T-cell (primary cell): ENCODE measurements around the gene CEP55. TPM values are rescaled to one million over a fixed set of nuclear protein-coding genes. Genes with fewer than 3 reads are reported as not detected.
"Not testable (repeated sequence)": the region's sequence is repeated elsewhere in the genome, so short reads cannot be mapped to it uniquely, and the experiment has no call there.

Experiments used
- ATAC-seq, 4 experiments: fragments of 200-7000 bp in 3 of 4; fragments of 150-1000 bp in 1 of 4; cut with Tn5 transposase; replicated peaks in 1 of 4; 1 replicate in 3 of 4; 2 replicates in 1 of 4; pipeline ENCODE4 v1.10.0; 2021; ENCODE audit warnings: moderate library complexity in 3 of 4, mild to moderate bottlenecking in 2 of 4, moderate number of reproducible peaks in 1 of 4
- CTCF ChIA-PET, 2 donors: fragments of 300-600 bp; sonication (Branson Sonifier 250); formaldehyde crosslinking; loops; one replicate each; lab custom pipeline; 2022; ENCODE audit warnings: antibody characterized with exemption in 2 of 2; lab: Charles Lee
- POLR2A ChIA-PET, 2 donors: fragments of 300-600 bp; sonication (Branson Sonifier 250); formaldehyde crosslinking; loops; one replicate each; lab custom pipeline; 2022; ENCODE audit warnings: antibody characterized with exemption in 2 of 2; lab: Charles Lee
- DNase-seq, 35 experiments: peaks; one replicate each; pipeline versions ENCODE4 v3.0.0 to v3.0.0-alpha.2; 2013 to 2023
- H3K27ac ChIP-seq: one replicate; pipeline ENCODE4 v1.5.1; 2013; ENCODE audit warnings: low read length
- H3K27me3 ChIP-seq, 2 experiments: replicated peaks in 1 of 2; 1 replicate in 1 of 2; 2 replicates in 1 of 2; pipeline versions ENCODE4 v1.6.1 to v1.7.0; 2013; ENCODE audit warnings: low read length in 1 of 2, mixed read lengths in 1 of 2; ENCODE audit not compliant: control insufficient read depth in 2 of 2, insufficient read depth in 2 of 2; ENCODE audit errors: extremely low read depth in 1 of 2
- H3K36me3 ChIP-seq, 2 donors: 1 replicate in 1 of 2; 2 replicates in 1 of 2; pipeline versions ENCODE4 v1.6.1 to v1.7.0; 2013; ENCODE audit warnings: low read length in 1 of 2; ENCODE audit not compliant: control insufficient read depth in 2 of 2, insufficient read depth in 1 of 2; ENCODE audit errors: extremely low read depth in 1 of 2
- H3K4me1 ChIP-seq, 2 experiments: 1 replicate in 1 of 2; 2 replicates in 1 of 2; pipeline versions ENCODE4 v1.6.1 to v1.7.0; 2013; ENCODE audit warnings: low read length in 2 of 2, mixed read lengths in 1 of 2; ENCODE audit not compliant: insufficient read depth in 2 of 2, control insufficient read depth in 1 of 2; ENCODE audit errors: extremely low read depth in 1 of 2
- H3K4me3 ChIP-seq, 2 donors: 1 replicate in 1 of 2; 2 replicates in 1 of 2; pipeline versions ENCODE4 v1.5.1 to v1.7.0; 2013; ENCODE audit warnings: mild to moderate bottlenecking in 2 of 2, low read length in 1 of 2, moderate library complexity in 1 of 2; ENCODE audit not compliant: control insufficient read depth in 1 of 2; ENCODE audit errors: extremely low read depth in 1 of 2
- H3K9me3 ChIP-seq: 2 replicates; pipeline ENCODE4 v1.7.0; 2013
- H3K27ac Mint-ChIP-seq, 2 donors: one replicate each; pipeline ENCODE4 v1.8.0; 2020 to 2021; ENCODE audit warnings: mild to moderate bottlenecking in 2 of 2, mixed read lengths in 2 of 2
- H3K27me3 Mint-ChIP-seq, 2 donors: one replicate each; pipeline ENCODE4 v1.8.0; 2021 to 2022; ENCODE audit warnings: mixed read lengths in 2 of 2
- H3K36me3 Mint-ChIP-seq: one replicate; pipeline ENCODE4 v1.8.0; 2021; ENCODE audit warnings: mixed read lengths
- H3K4me1 Mint-ChIP-seq, 3 donors: one replicate each; pipeline ENCODE4 v1.8.0; 2020 to 2022; ENCODE audit warnings: mixed read lengths in 3 of 3, mild to moderate bottlenecking in 1 of 3
- H3K4me3 Mint-ChIP-seq, 3 donors: one replicate each; pipeline ENCODE4 v1.8.0; 2020 to 2022; ENCODE audit warnings: mild to moderate bottlenecking in 3 of 3, mixed read lengths in 3 of 3, moderate library complexity in 3 of 3
- H3K9me3 Mint-ChIP-seq, 3 donors: one replicate each; pipeline ENCODE4 v1.8.0; 2020 to 2022; ENCODE audit warnings: mixed read lengths in 3 of 3
- WGBS: methylation state at CpG from one replicate; pipeline ENCODE4 v1.1.5; 2013; ENCODE audit warnings: missing lambda C conversion rate; ENCODE audit not compliant: insufficient coverage; 5-methylcytosine and 5-hydroxymethylcytosine counted together
- total RNA-seq, 35 experiments: library from RNA in 6 of 35; stranded (reverse) in 6 of 35; fragments of 120-200 nt in 1 of 35; gene quantifications; one replicate each; pipeline versions ENCODE4 v1.2.1 to v1.2.4 and lab custom pipeline; 2013 to 2026

The CEP55 gene
- total RNA-seq, 5 donors from 2014 or later (not counting 1 experiment from before 2014, with no cell fraction given): 0.35 to 0.95 (median 0.49) TPM

DNA sequence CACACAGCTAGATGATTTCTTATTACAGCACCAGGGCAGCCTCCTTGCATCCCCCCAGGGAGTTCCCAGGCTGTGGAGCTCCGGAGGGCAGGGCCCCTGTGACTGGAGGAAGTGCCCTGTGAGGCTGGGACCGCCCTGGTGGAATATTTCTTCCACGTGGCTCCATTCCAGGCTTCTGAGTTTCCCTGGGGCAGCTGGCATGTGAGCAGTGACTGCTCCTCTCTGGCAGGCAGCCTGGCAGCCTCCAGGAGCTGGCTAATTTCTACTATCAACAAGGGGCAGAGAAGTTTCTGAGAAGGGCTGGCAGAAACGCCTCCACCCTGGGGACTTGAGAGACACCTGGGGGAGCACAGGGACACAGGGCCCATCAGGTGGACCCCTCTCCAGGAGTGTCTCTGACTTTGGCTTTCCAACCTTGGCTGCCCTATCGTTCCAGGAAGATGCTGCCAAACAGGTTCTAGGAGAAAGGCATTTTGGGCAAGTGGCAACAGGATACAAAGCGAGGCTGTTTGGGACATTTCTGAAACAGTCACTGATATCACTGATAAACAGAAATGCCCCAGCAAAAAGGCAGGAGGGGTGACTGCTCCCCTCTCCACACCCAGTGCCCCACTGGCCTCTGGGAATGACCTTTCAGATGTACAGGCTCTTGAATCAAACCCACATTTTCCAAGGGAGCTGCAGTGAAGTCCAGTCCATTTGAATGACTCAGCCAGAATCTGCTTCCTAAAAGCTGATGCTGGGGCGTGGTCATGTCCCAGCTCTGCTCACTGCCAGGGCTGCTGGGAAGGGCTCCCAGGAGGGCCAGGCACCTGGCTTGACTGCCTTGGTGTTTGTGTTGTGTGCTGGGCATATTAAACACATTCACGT lies 30.4 kb upstream of the CEP55 start:
- no peaks in the 10 kb centered on the region for H3K27me3 Mint-ChIP-seq
- Histone ChIP-seq H3K4me3 (no peak overlapping the region), H3K36me3 (no peaks in the 10 kb centered on the region), H3K9me3 (no peaks in the 10 kb centered on the region), H3K27ac (no peak overlapping the region), H3K4me1 (peaks cover 0 to 8% of the 10 kb centered on the region in 2 experiments), H3K27me3 (no peaks in the 10 kb centered on the region)
- CTCF ChIA-PET: interaction anchor here in 1 of 2 donors (0.5 kb wide), 1 partner anchor 14 kb away, joined by 3 read pairs; no protein-coding TSS in a partner anchor
- H3K4me1 Mint-ChIP-seq: peaks cover 5 to 16% (median 6%) of the 10 kb centered on the region in 3 donors
- H3K4me3 Mint-ChIP-seq: no peak overlapping the region
- DNase-seq (no peak), ATAC-seq (no peak)
- POLR2A ChIA-PET: interaction anchor here in 1 of 2 donors (0.6 kb wide), 1 partner anchor 1584 kb away, joined by 3 read pairs; no protein-coding TSS in a partner anchor
- H3K27ac Mint-ChIP-seq: no peak overlapping the region
- H3K36me3 Mint-ChIP-seq: no peaks in the 10 kb centered on the region
- no peaks in the 10 kb centered on the region for H3K9me3 Mint-ChIP-seq
- 60% methylated on average over 5 of the region's 8 CpGs for WGBS

DNA sequence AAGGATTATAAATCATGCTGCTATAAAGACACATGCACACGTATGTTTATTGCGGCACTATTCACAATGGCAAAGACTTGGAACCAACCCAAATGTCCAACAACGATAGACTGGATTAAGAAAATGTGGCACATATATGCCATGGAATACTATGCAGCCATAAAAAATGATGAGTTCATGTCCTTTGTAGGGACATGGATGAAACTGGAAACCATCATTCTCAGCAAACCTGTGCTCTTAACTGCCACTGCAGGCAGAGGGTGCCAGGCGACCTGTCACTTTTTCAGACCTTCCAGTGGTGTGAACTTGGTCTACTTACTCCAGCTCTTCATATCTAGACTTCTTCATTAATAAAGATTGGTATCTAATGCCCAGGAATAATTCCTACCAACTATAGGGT lies 28.8 kb upstream of the CEP55 start:
- H3K27me3 Mint-ChIP-seq, H3K36me3 Mint-ChIP-seq, H3K27ac ChIP-seq, H3K4me3 Mint-ChIP-seq, H3K27ac Mint-ChIP-seq, ATAC-seq, H3K9me3 ChIP-seq, H3K27me3 ChIP-seq, H3K4me1 Mint-ChIP-seq, CTCF ChIA-PET, DNase-seq, H3K36me3 ChIP-seq, H3K4me1 ChIP-seq, H3K9me3 Mint-ChIP-seq, POLR2A ChIA-PET, H3K4me3 ChIP-seq: not testable (repeated sequence)
- no CpG with 5 or more reads among the region's 4 CpGs for WGBS

DNA sequence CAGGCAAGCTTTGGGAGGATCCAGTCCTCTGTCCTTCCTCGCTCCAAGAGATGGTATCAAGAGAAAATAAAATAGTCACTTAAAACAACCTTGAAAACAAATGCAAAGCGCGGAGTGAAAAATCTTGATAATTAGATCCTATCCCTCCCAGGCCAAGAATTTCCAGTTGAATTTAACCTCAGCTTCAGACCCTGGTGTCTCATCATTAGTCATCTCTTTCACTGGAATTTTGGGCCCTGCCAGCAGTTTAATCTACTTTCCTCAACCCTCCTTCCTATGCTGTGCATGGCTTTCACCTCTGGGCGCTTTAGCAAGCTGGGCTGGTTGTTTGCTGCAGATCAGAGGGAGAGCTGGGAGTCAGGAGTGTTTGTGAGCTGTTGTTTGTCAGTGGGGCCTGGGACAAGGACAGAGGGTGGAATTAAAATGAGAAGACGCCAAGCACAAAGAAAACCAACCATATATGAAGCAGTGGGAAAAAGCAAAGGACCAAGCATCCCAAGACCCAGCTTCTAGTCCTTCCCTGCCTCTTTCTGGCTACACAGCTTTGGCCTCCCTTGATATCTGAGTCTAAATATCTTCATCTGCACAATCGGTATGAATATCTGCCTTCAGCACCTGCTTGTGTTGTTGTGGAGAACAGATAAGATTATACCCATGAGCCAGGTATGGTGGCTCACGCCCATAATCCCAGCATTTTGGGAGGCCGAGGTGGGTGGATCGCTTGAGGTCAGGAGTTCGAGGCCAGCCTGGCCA lies 27.8 kb upstream of the CEP55 start:
- no peak overlapping the region for H3K27ac Mint-ChIP-seq
- Histone ChIP-seq H3K4me3 (no peak overlapping the region), H3K27ac (no peak overlapping the region), H3K4me1 (no peaks in the 10 kb centered on the region), H3K27me3 (no peaks in the 10 kb centered on the region), H3K9me3 (no peaks in the 10 kb centered on the region), H3K36me3 (no peaks in the 10 kb centered on the region)
- ATAC-seq: no peak
- H3K4me3 Mint-ChIP-seq: no peak overlapping the region
- ChIA-PET CTCF (no interaction called here), POLR2A (interaction anchor here in 1 of 2 donors (0.6 kb wide), 1 partner anchor 8 kb away, joined by 4 read pairs; no protein-coding TSS in a partner anchor)
- H3K9me3 Mint-ChIP-seq: no peaks in the 10 kb centered on the region
- H3K36me3 Mint-ChIP-seq: no peaks in the 10 kb centered on the region
- H3K4me1 Mint-ChIP-seq: peaks cover 0 to 2% (median 0%) of the 10 kb centered on the region in 3 donors
- WGBS: 85% methylated on average over 4 of the region's 10 CpGs
- no peaks in the 10 kb centered on the region for H3K27me3 Mint-ChIP-seq
- DNase-seq: no peak

DNA sequence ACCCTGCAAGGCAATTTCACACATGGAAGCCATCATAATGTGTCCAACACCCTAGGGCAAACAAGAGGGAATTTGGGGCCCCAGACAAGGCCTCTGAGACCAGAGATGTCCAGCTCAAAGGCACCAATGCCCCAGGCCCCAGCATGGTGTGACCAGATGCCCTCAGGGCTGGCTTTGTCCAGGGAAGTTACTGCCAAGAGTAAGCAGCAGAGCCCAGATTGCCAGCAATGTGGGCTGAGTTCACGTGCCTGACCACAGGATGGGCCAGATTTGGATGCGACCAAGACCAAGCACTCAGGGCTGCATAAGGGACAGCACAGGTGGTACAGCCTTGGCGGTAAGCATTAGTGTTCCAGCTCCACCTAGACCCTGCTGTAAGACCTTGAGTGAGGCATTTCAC lies 27.0 kb upstream of the CEP55 start:
- ChIA-PET POLR2A (interaction anchor here in 1 of 2 donors (0.6 kb wide), 1 partner anchor 92 kb away, joined by 5 read pairs; no protein-coding TSS in a partner anchor), CTCF (no interaction called here)
- no peak overlapping the region for H3K4me3 Mint-ChIP-seq
- ATAC-seq (no peak), DNase-seq (no peak)
- Histone ChIP-seq H3K27ac (no peak overlapping the region), H3K4me1 (no peaks in the 10 kb centered on the region), H3K36me3 (no peaks in the 10 kb centered on the region), H3K9me3 (no peaks in the 10 kb centered on the region), H3K4me3 (no peak overlapping the region), H3K27me3 (no peaks in the 10 kb centered on the region)
- H3K9me3 Mint-ChIP-seq: no peaks in the 10 kb centered on the region
- no peak overlapping the region for H3K27ac Mint-ChIP-seq
- no peaks in the 10 kb centered on the region for H3K27me3 Mint-ChIP-seq
- H3K4me1 Mint-ChIP-seq: no peaks in the 10 kb centered on the region
- WGBS: 91% methylated on average over 3 of the region's 3 CpGs
- H3K36me3 Mint-ChIP-seq: no peaks in the 10 kb centered on the region

DNA sequence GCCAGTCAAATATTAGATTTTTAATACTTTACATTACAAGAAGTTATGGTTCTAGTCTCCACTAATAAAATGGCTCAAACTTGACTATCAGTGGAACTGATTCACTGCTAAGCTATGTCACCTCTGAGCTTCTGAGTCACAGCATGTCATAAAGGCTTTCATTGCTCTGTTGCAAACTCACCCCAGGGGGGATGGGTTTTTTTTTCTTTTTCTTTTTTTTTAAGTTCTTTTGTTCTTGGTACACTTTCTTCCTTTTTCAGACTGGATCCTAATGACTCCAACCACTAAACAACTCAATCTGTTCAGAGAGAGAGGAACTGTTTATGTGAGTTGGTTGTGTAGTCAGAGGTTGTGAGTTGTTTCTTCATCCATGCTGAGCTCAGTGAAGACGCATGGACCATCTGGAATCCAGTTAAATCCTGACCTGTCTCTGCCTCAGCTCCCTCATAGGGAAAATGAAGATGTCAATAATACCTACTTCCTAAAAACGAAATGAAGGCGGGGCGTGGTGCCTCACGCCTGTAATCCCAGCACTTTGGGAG lies 25.2 kb upstream of the CEP55 start:
- no peaks in the 10 kb centered on the region for H3K4me1 Mint-ChIP-seq
- DNase-seq: no peak

DNA sequence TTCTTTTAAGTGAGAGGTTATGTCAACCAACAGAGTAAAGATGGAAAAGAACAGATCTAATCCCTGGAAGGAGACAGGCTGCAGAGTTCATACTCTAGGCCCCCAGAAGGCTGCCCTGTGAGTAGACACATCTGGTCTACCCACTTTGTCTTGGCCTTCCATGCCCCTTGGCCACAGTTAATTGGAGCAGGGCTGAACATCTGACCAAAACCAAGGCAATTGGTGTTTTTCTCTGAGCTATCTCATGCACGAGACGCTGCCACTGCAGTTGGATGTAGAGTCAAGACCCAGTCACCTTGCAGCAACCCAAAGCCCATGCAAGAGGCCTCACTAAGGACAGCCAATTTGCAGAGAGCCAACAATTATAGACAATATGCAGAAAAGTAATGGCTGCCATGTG lies 23.3 kb upstream of the CEP55 start:
- ChIA-PET POLR2A (no interaction called here), CTCF (interaction anchor here (0.7 to 2.0 kb wide), 3 partner anchors 9 to 11 kb away, joined by 3 to 11 read pairs (median 3); partner anchors contain the start of gene MYOF (in 2 of the 2))
- no peaks in the 10 kb centered on the region for H3K9me3 Mint-ChIP-seq
- H3K4me1 Mint-ChIP-seq: no peaks in the 10 kb centered on the region
- H3K4me3 ChIP-seq: no peak overlapping the region
- H3K27me3 Mint-ChIP-seq: peaks cover 0 to 5% of the 10 kb centered on the region in 2 donors
- H3K4me3 Mint-ChIP-seq: no peak overlapping the region
- H3K36me3 ChIP-seq: no peaks in the 10 kb centered on the region
- no peaks in the 10 kb centered on the region for H3K9me3 ChIP-seq
- no peaks in the 10 kb centered on the region for H3K4me1 ChIP-seq
- WGBS: no CpG with 5 or more reads among the region's 2 CpGs
- H3K27ac ChIP-seq: no peak overlapping the region
- H3K27me3 ChIP-seq: no peaks in the 10 kb centered on the region
- DNase-seq (no peak), ATAC-seq (no peak)
- H3K36me3 Mint-ChIP-seq: no peaks in the 10 kb centered on the region
- no peak overlapping the region for H3K27ac Mint-ChIP-seq

More for the DNA sequence above, 25.2 kb upstream of the CEP55 start:
- no peaks in the 10 kb centered on the region for H3K36me3 ChIP-seq
- Mint-ChIP-seq H3K36me3 (no peaks in the 10 kb centered on the region), H3K4me3 (no peak overlapping the region), H3K27me3 (no peaks in the 10 kb centered on the region), H3K27ac (no peak overlapping the region), H3K9me3 (no peaks in the 10 kb centered on the region)
- no peak for ATAC-seq
- ChIA-PET POLR2A (interaction anchor here (0.5 to 0.9 kb wide), 4 partner anchors 12 to 1852 kb away, joined by 3 to 10 read pairs (median 6); no protein-coding TSS in a partner anchor), CTCF (interaction anchor here in 1 of 2 donors (0.7 kb wide), 1 partner anchor 573 kb away, joined by 3 read pairs; no protein-coding TSS in a partner anchor)
- no peak overlapping the region for H3K4me3 ChIP-seq
- H3K4me1 ChIP-seq: no peaks in the 10 kb centered on the region
- no peak overlapping the region for H3K27ac ChIP-seq
- H3K27me3 ChIP-seq: no peaks in the 10 kb centered on the region
- no CpG with 5 or more reads among the region's 5 CpGs for WGBS
- no peaks in the 10 kb centered on the region for H3K9me3 ChIP-seq
